K562 (cell line): ENCODE measurements around the gene RGS13. TPM values are rescaled to one million over a fixed set of nuclear protein-coding genes. Genes with fewer than 3 reads are reported as not detected.

Source experiments
- ATAC-seq: fragments of 200-7000 bp; cut with Tn5 transposase; 3 replicates; pipeline ENCODE4 v1.9.1; 2020; ENCODE audit warnings: moderate library complexity
- BruUV-seq: library from RNA; stranded (reverse); fragments of 400-500 nt; replicated peaks from 2 replicates; lab custom pipeline; 2021; lab: Mats Ljungman, UMichigan
- CTCF ChIA-PET: fragments of 300-600 bp; formaldehyde crosslinking; extraction: SDS; loops from one replicate; lab custom pipeline; 2021; ENCODE audit warnings: low intra/inter-chr PET ratio; lab: Yijun Ruan, JAX
- POLR2A ChIA-PET: fragments of 300-600, 350-650 bp; sonication (Branson Sonifier 250); formaldehyde crosslinking; extraction: SDS; loops from one replicate; lab custom pipeline; 2021; ENCODE audit warnings: antibody characterized with exemption, inconsistent platforms; lab: Yijun Ruan, JAX
- DNase-seq, 4 experiments: peaks; one replicate each; pipeline versions ENCODE4 v3.0.0 to v3.0.0-alpha.2; 2011 to 2018; ENCODE audit warnings: low spot score in 3 of 4, mixed read lengths in 3 of 4; ENCODE audit errors: extremely low read depth in 1 of 4
- FAIRE-seq: peaks from 2 replicates; lab custom pipeline; 2011; peaks lifted over from hg19 to GRCh38; lab: Jason Lieb, UNC
- H2AFZ ChIP-seq: 2 replicates; pipeline ENCODE4 v1.6.0; 2011; ENCODE audit warnings: low read depth, low read length, control low read depth, inconsistent platforms
- H3K27ac ChIP-seq: fragments of 200-600 bp; 3 replicates; pipeline ENCODE4 v1.8.0; 2011; ENCODE audit warnings: low read depth, mild to moderate bottlenecking, control low read depth, inconsistent platforms, low read length, moderate library complexity, mixed read lengths; ENCODE audit errors: extremely low read depth
- H3K27me3 ChIP-seq, 2 experiments: fragments of 300-600 bp in 1 of 2; 2 replicates in 1 of 2; 3 replicates in 1 of 2; pipeline versions ENCODE4 v1.6.0 to v1.8.0; 2011; ENCODE audit warnings: inconsistent platforms in 2 of 2, low read length in 2 of 2, mild to moderate bottlenecking in 1 of 2, mixed read lengths in 1 of 2, moderate library complexity in 1 of 2; ENCODE audit not compliant: control insufficient read depth in 2 of 2, insufficient read depth in 2 of 2
- H3K36me3 ChIP-seq: fragments of 300-600 bp; 3 replicates; pipeline ENCODE4 v1.8.0; 2011; ENCODE audit warnings: mild to moderate bottlenecking, low read length, inconsistent platforms; ENCODE audit not compliant: control insufficient read depth, insufficient read depth
- H3K4me1 ChIP-seq, 2 experiments: fragments of 200-600 bp in 1 of 2; replicated peaks in 1 of 2; 2 replicates in 1 of 2; 3 replicates in 1 of 2; pipeline versions ENCODE4 v1.5.1 to v1.8.0; 2011; ENCODE audit warnings: inconsistent platforms in 2 of 2, low read length in 2 of 2, mild to moderate bottlenecking in 1 of 2, mixed read lengths in 1 of 2, moderate library complexity in 1 of 2; ENCODE audit not compliant: control insufficient read depth in 2 of 2, insufficient read depth in 2 of 2
- H3K4me2 ChIP-seq: 2 replicates; pipeline ENCODE4 v1.6.1; 2011; ENCODE audit warnings: low read length, control low read depth, inconsistent platforms, mixed read lengths; ENCODE audit not compliant: insufficient read depth
- H3K4me3 ChIP-seq: fragments of 200-600 bp; sonication (generic), shearing (Covaris generic); 2 replicates; pipeline ENCODE4 v1.5.1; 2016; ENCODE audit warnings: control low read depth, inconsistent platforms
- H3K79me2 ChIP-seq: fragments of 200-600 bp; 3 replicates; pipeline ENCODE4 v1.8.0; 2011; ENCODE audit warnings: low read length, inconsistent platforms; ENCODE audit not compliant: control insufficient read depth, insufficient read depth
- H3K9ac ChIP-seq, 2 experiments: 2 replicates each; pipeline versions ENCODE4 v1.6.0 to v1.6.1; 2011; ENCODE audit warnings: low read depth in 2 of 2, low read length in 2 of 2, control low read depth in 1 of 2, inconsistent platforms in 1 of 2, mild to moderate bottlenecking in 1 of 2, mixed read lengths in 1 of 2; ENCODE audit not compliant: insufficient read depth in 1 of 2
- H3K9me1 ChIP-seq: one replicate; pipeline ENCODE4 v1.6.0; 2011; ENCODE audit warnings: inconsistent platforms, mild to moderate bottlenecking, low read length, moderate library complexity; ENCODE audit not compliant: control insufficient read depth, insufficient read depth
- H3K9me3 ChIP-seq: replicated peaks from 2 replicates; pipeline ENCODE4 v1.5.1; 2011; ENCODE audit warnings: low read depth, low read length, inconsistent platforms; ENCODE audit not compliant: control insufficient read depth, insufficient read depth
- H4K20me1 ChIP-seq: replicated peaks from 2 replicates; pipeline ENCODE4 v1.6.1; 2011; ENCODE audit warnings: low read length, inconsistent platforms, mixed read lengths; ENCODE audit not compliant: control insufficient read depth, insufficient read depth
- NFYB ChIP-seq: IDR thresholded peaks from 2 replicates; pipeline ENCODE4 v1.6.1; 2011; ENCODE audit warnings: mild to moderate bottlenecking, moderate library complexity; ENCODE audit not compliant: insufficient read length; ENCODE audit errors: extremely low read depth
- ZC3H8 ChIP-seq: fragments of 450-650 bp; IDR thresholded peaks from 2 replicates; pipeline ENCODE4 v1.6.1; 2017
- ZNF217 ChIP-seq: sonication (generic); formaldehyde crosslinking; IDR thresholded peaks from 2 replicates; pipeline ENCODE4 v1.8.0; 2022; ENCODE audit warnings: mild to moderate bottlenecking, missing genetic modification reagents
- ZNF668 ChIP-seq: fragments of 250-450 bp; sonication (Bioruptor Pico); IDR thresholded peaks from 2 replicates; pipeline ENCODE4 v1.8.0; 2022; ENCODE audit warnings: mild to moderate bottlenecking, inconsistent platforms
- WGBS: fragments of 100-300 bp; shearing (Covaris generic); methylation state at CpG from one replicate; pipeline ENCODE4 v1.1.6; 2016; ENCODE audit warnings: low coverage, mixed read lengths; ENCODE audit not compliant: insufficient coverage; ENCODE audit errors: missing lambda C conversion rate; 5-methylcytosine and 5-hydroxymethylcytosine counted together
- in situ Hi-C: fragments of 300-500 bp; cut with MboI; formaldehyde crosslinking; loops from 4 replicates; pipeline ENCODE4 v1.15.0; 2018; ENCODE audit warnings: inconsistent platforms, mixed read lengths
- intact Hi-C: fragments of 100-400 bp; cut with micrococcal nuclease; formaldehyde crosslinking; loops from 2 replicates; pipeline ENCODE4 v1.14.2; 2022
- polyA plus RNA-seq, 8 experiments: library from polyadenylated mRNA; depleted of rRNA in 4 of 8; stranded (reverse) in 5 of 8; unstranded in 3 of 8; fragments of >200 nt; fragmentation: Nextera tagmentation in 2 of 8; fragmentation: Illumina TruSeq in 1 of 8; extraction: Ambion mirVana in 2 of 8; extraction: Trizol in 1 of 8; gene quantifications; 2 replicates each; pipeline versions ENCODE4 v1.2.1 to v1.2.3, GENCODE V29; 2011 to 2014; ENCODE audit warnings: inconsistent platforms in 1 of 8, missing spikeins in 1 of 8
- total RNA-seq, 7 experiments: library from RNA; depleted of rRNA in 6 of 7; stranded (reverse); fragments of >200 nt in 6 of 7; fragmentation: Illumina TruSeq in 2 of 7; extraction: Trizol in 2 of 7; gene quantifications; 2 replicates each; pipeline versions ENCODE4 v1.2.1 to v1.2.3, GENCODE V29; 2011 to 2021; ENCODE audit warnings: low replicate concordance in 1 of 7
- TF ChIP-seq, protein P1 (sequence below): sonication (generic); formaldehyde crosslinking; IDR thresholded peaks from 2 replicates; pipeline ENCODE4 v1.8.1; 2023; ENCODE audit warnings: mild to moderate bottlenecking, missing genetic modification reagents
- TF ChIP-seq, protein P2 (sequence below): fragments of 200-800 bp; sonication (Bioruptor generic); IDR thresholded peaks from 2 replicates; pipeline ENCODE4 v1.6.1; 2016; ENCODE audit warnings: missing genetic modification characterization, missing compliant biosample characterization

The RGS13 gene
- total and polyA plus RNA-seq, 9 of the 15 experiments (the other 6 are each of a cell fraction or from before 2014, with no cell fraction given), result not detected

DNA sequence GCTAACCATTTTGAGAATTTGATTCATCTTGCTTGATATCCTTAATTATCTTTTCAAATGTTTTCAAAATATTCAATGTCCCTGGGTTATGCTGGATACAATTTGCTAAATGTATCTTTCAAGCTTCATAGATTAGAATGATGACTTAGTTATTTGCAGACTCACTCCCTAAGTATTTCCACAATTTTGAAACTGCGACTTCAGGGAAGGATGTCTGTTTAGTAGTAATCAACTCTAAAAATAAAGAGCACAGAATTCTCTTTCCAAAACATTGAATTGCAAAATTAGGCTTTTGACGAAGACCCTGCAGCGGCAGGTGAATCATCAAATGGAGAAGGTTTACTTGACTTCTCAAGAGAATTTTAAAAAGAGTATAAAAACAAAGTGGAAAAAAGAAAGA, 46.1 kb upstream of the RGS13 start:
- BruUV-seq, result no TSS peak
- Histone ChIP-seq H3K4me2 (no peak overlapping the region), H2AFZ (no peak overlapping the region), H3K36me3 (no peaks in the 10 kb centered on the region), H3K4me1 (no peaks in the 10 kb centered on the region), H3K27me3 (no peaks in the 10 kb centered on the region), H4K20me1 (no peaks in the 10 kb centered on the region), H3K9me3 (no peaks in the 10 kb centered on the region), H3K27ac (no peak overlapping the region)
- POLR2A ChIA-PET, result no interaction called here
- ATAC-seq, result no peak
- in situ Hi-C loops, result no loop called here
- TF ChIP-seq ZNF217 (CRISPR knock-in tag), result no peak
- TF ChIP-seq ZC3H8, result no peak
- TF ChIP-seq NFYB, result no peak
- TF ChIP-seq, protein P1, sequence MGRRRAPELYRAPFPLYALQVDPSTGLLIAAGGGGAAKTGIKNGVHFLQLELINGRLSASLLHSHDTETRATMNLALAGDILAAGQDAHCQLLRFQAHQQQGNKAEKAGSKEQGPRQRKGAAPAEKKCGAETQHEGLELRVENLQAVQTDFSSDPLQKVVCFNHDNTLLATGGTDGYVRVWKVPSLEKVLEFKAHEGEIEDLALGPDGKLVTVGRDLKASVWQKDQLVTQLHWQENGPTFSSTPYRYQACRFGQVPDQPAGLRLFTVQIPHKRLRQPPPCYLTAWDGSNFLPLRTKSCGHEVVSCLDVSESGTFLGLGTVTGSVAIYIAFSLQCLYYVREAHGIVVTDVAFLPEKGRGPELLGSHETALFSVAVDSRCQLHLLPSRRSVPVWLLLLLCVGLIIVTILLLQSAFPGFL (CRISPR knock-in tag), result no peak
- no peak for TF ChIP-seq ZNF668 (CRISPR knock-in tag)
- TF ChIP-seq, protein P2, sequence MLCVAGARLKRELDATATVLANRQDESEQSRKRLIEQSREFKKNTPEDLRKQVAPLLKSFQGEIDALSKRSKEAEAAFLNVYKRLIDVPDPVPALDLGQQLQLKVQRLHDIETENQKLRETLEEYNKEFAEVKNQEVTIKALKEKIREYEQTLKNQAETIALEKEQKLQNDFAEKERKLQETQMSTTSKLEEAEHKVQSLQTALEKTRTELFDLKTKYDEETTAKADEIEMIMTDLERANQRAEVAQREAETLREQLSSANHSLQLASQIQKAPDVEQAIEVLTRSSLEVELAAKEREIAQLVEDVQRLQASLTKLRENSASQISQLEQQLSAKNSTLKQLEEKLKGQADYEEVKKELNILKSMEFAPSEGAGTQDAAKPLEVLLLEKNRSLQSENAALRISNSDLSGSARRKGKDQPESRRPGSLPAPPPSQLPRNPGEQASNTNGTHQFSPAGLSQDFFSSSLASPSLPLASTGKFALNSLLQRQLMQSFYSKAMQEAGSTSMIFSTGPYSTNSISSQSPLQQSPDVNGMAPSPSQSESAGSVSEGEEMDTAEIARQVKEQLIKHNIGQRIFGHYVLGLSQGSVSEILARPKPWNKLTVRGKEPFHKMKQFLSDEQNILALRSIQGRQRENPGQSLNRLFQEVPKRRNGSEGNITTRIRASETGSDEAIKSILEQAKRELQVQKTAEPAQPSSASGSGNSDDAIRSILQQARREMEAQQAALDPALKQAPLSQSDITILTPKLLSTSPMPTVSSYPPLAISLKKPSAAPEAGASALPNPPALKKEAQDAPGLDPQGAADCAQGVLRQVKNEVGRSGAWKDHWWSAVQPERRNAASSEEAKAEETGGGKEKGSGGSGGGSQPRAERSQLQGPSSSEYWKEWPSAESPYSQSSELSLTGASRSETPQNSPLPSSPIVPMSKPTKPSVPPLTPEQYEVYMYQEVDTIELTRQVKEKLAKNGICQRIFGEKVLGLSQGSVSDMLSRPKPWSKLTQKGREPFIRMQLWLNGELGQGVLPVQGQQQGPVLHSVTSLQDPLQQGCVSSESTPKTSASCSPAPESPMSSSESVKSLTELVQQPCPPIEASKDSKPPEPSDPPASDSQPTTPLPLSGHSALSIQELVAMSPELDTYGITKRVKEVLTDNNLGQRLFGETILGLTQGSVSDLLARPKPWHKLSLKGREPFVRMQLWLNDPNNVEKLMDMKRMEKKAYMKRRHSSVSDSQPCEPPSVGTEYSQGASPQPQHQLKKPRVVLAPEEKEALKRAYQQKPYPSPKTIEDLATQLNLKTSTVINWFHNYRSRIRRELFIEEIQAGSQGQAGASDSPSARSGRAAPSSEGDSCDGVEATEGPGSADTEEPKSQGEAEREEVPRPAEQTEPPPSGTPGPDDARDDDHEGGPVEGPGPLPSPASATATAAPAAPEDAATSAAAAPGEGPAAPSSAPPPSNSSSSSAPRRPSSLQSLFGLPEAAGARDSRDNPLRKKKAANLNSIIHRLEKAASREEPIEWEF, result no peak
- TF ChIP-seq, all 486 proteins: peak for 0
- intact Hi-C loops, result no loop called here
- Histone ChIP-seq H3K79me2 (no peaks in the 10 kb centered on the region), H3K9me1 (no peaks in the 10 kb centered on the region), H3K9ac (no peak overlapping the region), H3K4me3 (no peak overlapping the region)
- FAIRE-seq, result no peak
- WGBS, result 5% methylated on average over 3 of the region's 3 CpGs
- CTCF ChIA-PET, result no interaction called here
- no peak for DNase-seq
